22Rv1 (cell line): Measurements from ENCODE around the gene EPHA8.

ENCODE experiments used
- CTCF ChIP-seq: fragments of 450-650 bp; IDR thresholded peaks from 2 replicates; pipeline ENCODE4 v1.5.1; 2017; ENCODE audit warnings: mild to moderate bottlenecking
- ZFX ChIP-seq: fragments of 450-650 bp; IDR thresholded peaks from 2 replicates; pipeline ENCODE4 v1.6.1; 2017; ENCODE audit warnings: antibody characterized with exemption, borderline replicate concordance

- TF ChIP-seq CTCF (no peak), ZFX (no peak)
Observed at GRCh38 chr1:22592919-22593790, 29.9 kb downstream of the EPHA8 start.
